Neural cell (in vitro differentiated cells): ENCODE data around the gene CRTAP. TPM values are rescaled to one million over a fixed set of nuclear protein-coding genes. Genes with fewer than 3 reads are reported as not detected.

Experiments
- H2AFZ ChIP-seq: fragments of 200-600, 300-800 bp; sonication (generic), shearing (Covaris generic); 2 replicates; pipeline ENCODE4 v1.6.0; 2014; ENCODE audit warnings: low read depth, mild to moderate bottlenecking, antibody characterized with exemption, low read length, moderate library complexity
- H3F3A ChIP-seq: fragments of 200-600 bp; shearing (Covaris generic); 2 replicates; pipeline ENCODE4 v1.6.1; 2016; ENCODE audit warnings: mild to moderate bottlenecking, moderate library complexity, mixed read lengths, antibody characterized with exemption, low read length; ENCODE audit not compliant: insufficient read depth, poor library complexity, severe bottlenecking
- H3K27ac ChIP-seq: fragments of 200-600, 300-800 bp; sonication (generic), shearing (Covaris generic); 2 replicates; pipeline ENCODE4 v1.5.1; 2014; ENCODE audit warnings: mild to moderate bottlenecking, low read length, moderate library complexity
- H3K27me3 ChIP-seq: fragments of 300-800, 200-600 bp; sonication (generic), shearing (Covaris generic); 2 replicates; pipeline ENCODE4 v1.6.0; 2014; ENCODE audit warnings: mild to moderate bottlenecking, low read depth, low read length, moderate library complexity; ENCODE audit not compliant: insufficient read depth
- H3K36me3 ChIP-seq: fragments of 300-800, 200-600 bp; sonication (generic), shearing (Covaris generic); 2 replicates; pipeline ENCODE4 v1.5.1; 2014; ENCODE audit warnings: mild to moderate bottlenecking, antibody characterized with exemption, low read length, moderate library complexity; ENCODE audit not compliant: insufficient read depth
- H3K4me2 ChIP-seq: fragments of 300-800, 200-600 bp; sonication (generic), shearing (Covaris generic); 2 replicates; pipeline ENCODE4 v1.6.0; 2014; ENCODE audit warnings: mild to moderate bottlenecking, low read length
- H3K4me3 ChIP-seq: fragments of 300-800, 200-600 bp; sonication (generic), shearing (Covaris generic); 2 replicates; pipeline ENCODE4 v1.5.1; 2014; ENCODE audit warnings: mild to moderate bottlenecking, low read length, moderate library complexity
- H3K79me2 ChIP-seq: fragments of 200-600 bp; shearing (Covaris generic); replicated peaks from 2 replicates; pipeline ENCODE4 v1.6.0; 2014; ENCODE audit warnings: mild to moderate bottlenecking, low read length, moderate library complexity; ENCODE audit not compliant: insufficient read depth
- H3K9ac ChIP-seq: fragments of 300-800, 200-600 bp; sonication (generic), shearing (Covaris generic); 2 replicates; pipeline ENCODE4 v1.6.1; 2016; ENCODE audit warnings: mild to moderate bottlenecking, low read length, mixed read lengths
- H3K9me2 ChIP-seq: fragments of 200-600 bp; shearing (Covaris generic); 2 replicates; pipeline ENCODE4 v1.6.1; 2016; ENCODE audit warnings: mild to moderate bottlenecking, low read length, mixed read lengths; ENCODE audit not compliant: insufficient read depth
- H3K9me3 ChIP-seq: fragments of 200-600, 300-800 bp; sonication (generic), shearing (Covaris generic); 2 replicates; pipeline ENCODE4 v1.6.1; 2016; ENCODE audit warnings: mild to moderate bottlenecking, mixed run types, low read length, moderate library complexity, mixed read lengths
- H4K20me1 ChIP-seq: fragments of 200-600 bp; shearing (Covaris generic); 2 replicates; pipeline ENCODE4 v1.6.1; 2016; ENCODE audit warnings: mild to moderate bottlenecking, mixed run types; ENCODE audit not compliant: insufficient read depth
- EP300 ChIP-seq: fragments of 450-650 bp; conservative IDR thresholded peaks from 2 replicates; pipeline ENCODE4 v1.6.1; 2014; ENCODE audit warnings: antibody characterized with exemption, mild to moderate bottlenecking, moderate library complexity; ENCODE audit not compliant: poor library complexity, severe bottlenecking
- EZH2 ChIP-seq: fragments of 200-600, 300-800 bp; shearing (Covaris generic), sonication (generic); IDR thresholded peaks from 2 replicates; pipeline ENCODE4 v1.6.1; 2014; ENCODE audit warnings: antibody characterized with exemption, low read length, borderline replicate concordance, mild to moderate bottlenecking; ENCODE audit not compliant: insufficient read depth, poor library complexity, severe bottlenecking
- MXI1 ChIP-seq: fragments of 450-650 bp; conservative IDR thresholded peaks from 2 replicates; pipeline ENCODE4 v1.6.1; 2014; ENCODE audit warnings: antibody characterized with exemption, mild to moderate bottlenecking; ENCODE audit not compliant: poor library complexity, severe bottlenecking
- POLR2AphosphoS5 ChIP-seq: IDR thresholded peaks from 2 replicates; pipeline ENCODE4 v1.6.1; 2012
- RAD21 ChIP-seq: fragments of 450-650 bp; conservative IDR thresholded peaks from 2 replicates; pipeline ENCODE4 v1.6.1; 2014; ENCODE audit warnings: antibody characterized with exemption, mild to moderate bottlenecking, moderate library complexity
- REST ChIP-seq: IDR thresholded peaks from 2 replicates; pipeline ENCODE4 v1.6.1; 2012; ENCODE audit warnings: borderline replicate concordance
- SMC3 ChIP-seq: fragments of 450-650 bp; conservative IDR thresholded peaks from 2 replicates; pipeline ENCODE4 v1.6.1; 2014; ENCODE audit warnings: antibody characterized with exemption, mild to moderate bottlenecking, moderate library complexity; ENCODE audit not compliant: poor library complexity
- TAF1 ChIP-seq: IDR thresholded peaks from 2 replicates; pipeline ENCODE4 v1.6.1; 2012; ENCODE audit warnings: low read depth
- polyA plus RNA-seq: library from polyadenylated mRNA; depleted of rRNA; stranded (reverse); fragments of >200 nt; gene quantifications from 2 replicates; pipeline ENCODE4 v1.2.3, GENCODE V29; 2014
- TF ChIP-seq, protein P1 (sequence below): fragments of 450-650 bp; IDR thresholded peaks from 2 replicates; pipeline ENCODE4 v1.5.1; 2014; ENCODE audit warnings: antibody characterized with exemption, mild to moderate bottlenecking, moderate library complexity; ENCODE audit not compliant: poor library complexity, severe bottlenecking

The CRTAP gene
- polyA plus RNA-seq, 1 donor from 2014 or later: 7.1 TPM

DNA sequence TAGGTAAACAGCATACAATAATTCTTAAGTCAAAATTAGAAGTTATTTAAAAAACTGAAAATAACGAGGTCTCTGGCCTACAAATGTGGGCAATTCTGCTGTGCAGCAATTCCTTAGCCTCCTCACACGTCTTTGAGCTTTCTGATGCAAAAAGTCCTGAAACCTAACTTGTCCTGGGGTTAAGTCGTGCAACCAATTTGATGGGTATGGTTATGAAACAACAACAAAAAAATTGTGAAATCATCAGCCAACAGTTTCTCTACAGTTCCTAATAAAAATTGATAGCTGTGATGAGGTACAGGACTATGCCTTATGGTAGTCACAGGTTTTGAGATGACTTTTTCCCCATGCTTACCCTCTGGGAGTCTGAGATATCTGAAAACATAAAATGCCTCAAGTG, 10.3 kb upstream of the CRTAP start:
- Histone ChIP-seq H3K27ac (no peak overlapping the region), H3K9ac (no peak overlapping the region), H3F3A (no peaks in the 10 kb centered on the region), H3K4me3 (no peak overlapping the region), H3K27me3 (no peaks in the 10 kb centered on the region), H3K36me3 (no peaks in the 10 kb centered on the region), H3K4me2 (no peak overlapping the region), H3K79me2 (no peaks in the 10 kb centered on the region), H3K9me2 (no peaks in the 10 kb centered on the region), H2AFZ (no peak overlapping the region), H4K20me1 (no peaks in the 10 kb centered on the region), H3K9me3 (no peaks in the 10 kb centered on the region)
- TF ChIP-seq EP300 (no peak), SMC3 (no peak), TAF1 (no peak), EZH2 (no peak), RAD21 (no peak), POLR2AphosphoS5 (no peak), MXI1 (no peak), REST (no peak)
- TF ChIP-seq, protein P1, sequence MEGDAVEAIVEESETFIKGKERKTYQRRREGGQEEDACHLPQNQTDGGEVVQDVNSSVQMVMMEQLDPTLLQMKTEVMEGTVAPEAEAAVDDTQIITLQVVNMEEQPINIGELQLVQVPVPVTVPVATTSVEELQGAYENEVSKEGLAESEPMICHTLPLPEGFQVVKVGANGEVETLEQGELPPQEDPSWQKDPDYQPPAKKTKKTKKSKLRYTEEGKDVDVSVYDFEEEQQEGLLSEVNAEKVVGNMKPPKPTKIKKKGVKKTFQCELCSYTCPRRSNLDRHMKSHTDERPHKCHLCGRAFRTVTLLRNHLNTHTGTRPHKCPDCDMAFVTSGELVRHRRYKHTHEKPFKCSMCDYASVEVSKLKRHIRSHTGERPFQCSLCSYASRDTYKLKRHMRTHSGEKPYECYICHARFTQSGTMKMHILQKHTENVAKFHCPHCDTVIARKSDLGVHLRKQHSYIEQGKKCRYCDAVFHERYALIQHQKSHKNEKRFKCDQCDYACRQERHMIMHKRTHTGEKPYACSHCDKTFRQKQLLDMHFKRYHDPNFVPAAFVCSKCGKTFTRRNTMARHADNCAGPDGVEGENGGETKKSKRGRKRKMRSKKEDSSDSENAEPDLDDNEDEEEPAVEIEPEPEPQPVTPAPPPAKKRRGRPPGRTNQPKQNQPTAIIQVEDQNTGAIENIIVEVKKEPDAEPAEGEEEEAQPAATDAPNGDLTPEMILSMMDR: no peak

DNA sequence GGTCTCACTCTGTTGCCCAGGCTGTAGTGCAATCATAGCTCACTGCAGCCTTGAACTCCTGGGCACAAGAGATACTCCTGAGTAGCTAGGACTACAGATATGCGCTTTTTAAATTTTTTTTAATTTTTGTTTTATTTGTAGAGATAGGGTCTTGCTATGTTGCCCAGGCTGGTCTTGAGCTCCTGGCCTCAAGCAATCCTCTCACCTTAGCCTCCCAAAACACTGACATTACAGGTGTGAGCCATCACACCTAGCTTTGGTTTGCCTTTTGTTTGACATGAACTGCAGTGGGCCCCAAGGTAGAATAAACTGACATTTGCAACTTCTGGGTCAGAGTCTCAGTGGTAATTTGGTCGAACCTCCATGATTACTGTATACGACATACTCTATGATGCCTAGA, 9.0 kb upstream of the CRTAP start:
- Histone ChIP-seq H3K27me3 (no peaks in the 10 kb centered on the region), H3K4me2 (no peak overlapping the region), H3K27ac (no peak overlapping the region), H3K9me2 (no peaks in the 10 kb centered on the region), H3K4me3 (no peak overlapping the region), H3K79me2 (no peaks in the 10 kb centered on the region), H3F3A (no peaks in the 10 kb centered on the region), H3K36me3 (no peaks in the 10 kb centered on the region), H3K9me3 (no peaks in the 10 kb centered on the region), H3K9ac (no peak overlapping the region), H2AFZ (no peak overlapping the region), H4K20me1 (no peaks in the 10 kb centered on the region)
- TF ChIP-seq SMC3 (no peak), MXI1 (no peak), EZH2 (no peak), POLR2AphosphoS5 (no peak)
- TF ChIP-seq, protein P1: no peak
